Left renal pelvis (tissue), 4 donors: Measurements from ENCODE around the gene CLUH. TPM values are rescaled to one million over a fixed set of nuclear protein-coding genes. Genes with fewer than 3 reads are reported as not detected.
"Not testable (repeated sequence)": the region's sequence is repeated elsewhere in the genome, so short reads cannot be mapped to it uniquely, and the experiment has no call there.

ENCODE experiments used
- DNase-seq, 4 donors: peaks; one replicate each; pipeline ENCODE4 v3.0.0-alpha.2; 2013; ENCODE audit warnings: low read depth in 4 of 4, low spot score in 3 of 4
- polyA plus RNA-seq, 4 donors: library from polyadenylated mRNA; unstranded; fragments of 120-200 nt; gene quantifications; one replicate each; pipeline ENCODE4 v1.2.1, GENCODE V29; 2013; ENCODE audit not compliant: insufficient read length in 4 of 4

Gene CLUH
- polyA plus RNA-seq, 4 donors, result 22.0 to 58.6 (median 45.7) TPM

GRCh38 chr17:2703606-2704005 lies 8.0 kb downstream of the CLUH start:
- DNase-seq, result no peak

GRCh38 chr17:2703181-2703580 lies 8.4 kb downstream of the CLUH start:
- no peak for DNase-seq

- no peak for DNase-seq
Measured at GRCh38 chr17:2701996-2702741, 9.4 kb downstream of the CLUH start.

DNA sequence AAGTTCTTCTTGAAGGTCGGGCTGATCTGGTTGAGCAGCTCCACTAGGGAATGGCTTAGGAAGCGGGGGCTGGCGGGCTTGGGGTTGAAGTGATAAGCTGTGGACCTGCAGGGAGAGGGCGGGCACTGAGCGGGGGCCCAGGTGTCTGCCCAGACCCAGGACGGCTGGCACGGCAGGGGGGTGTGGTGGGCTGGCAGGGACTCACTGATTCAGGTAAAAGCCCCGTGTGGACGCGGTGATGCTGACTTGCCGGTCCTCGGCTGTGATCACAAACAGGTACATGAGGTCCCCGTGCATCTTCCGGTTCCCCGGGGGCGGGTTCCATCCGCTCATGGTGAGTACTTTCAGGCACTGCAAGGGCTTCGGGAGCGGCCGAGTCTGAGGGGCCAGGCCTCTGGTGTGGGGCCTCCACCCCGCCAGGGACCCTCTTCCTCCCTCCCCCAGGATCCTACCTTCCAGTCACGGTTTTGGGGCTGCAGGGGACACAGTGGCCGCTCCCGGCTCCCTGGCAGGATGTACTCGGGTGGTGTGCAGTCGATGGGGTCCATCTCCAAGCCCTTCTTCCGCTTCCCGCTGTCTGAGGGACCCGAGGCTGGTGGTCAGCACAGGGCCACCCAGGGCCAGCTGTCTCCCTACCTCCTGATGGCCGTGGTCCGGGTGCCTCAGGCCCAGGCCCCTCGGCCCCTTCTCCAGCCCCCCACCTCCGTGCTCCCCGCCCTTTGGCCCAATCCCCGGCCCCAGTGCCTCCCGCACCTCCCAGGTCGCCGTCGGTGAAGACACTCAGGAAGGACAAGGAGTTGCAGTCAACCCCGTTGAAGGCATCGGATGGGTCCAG lies 10.2 kb downstream of the CLUH start:
- no peak for DNase-seq

DNA sequence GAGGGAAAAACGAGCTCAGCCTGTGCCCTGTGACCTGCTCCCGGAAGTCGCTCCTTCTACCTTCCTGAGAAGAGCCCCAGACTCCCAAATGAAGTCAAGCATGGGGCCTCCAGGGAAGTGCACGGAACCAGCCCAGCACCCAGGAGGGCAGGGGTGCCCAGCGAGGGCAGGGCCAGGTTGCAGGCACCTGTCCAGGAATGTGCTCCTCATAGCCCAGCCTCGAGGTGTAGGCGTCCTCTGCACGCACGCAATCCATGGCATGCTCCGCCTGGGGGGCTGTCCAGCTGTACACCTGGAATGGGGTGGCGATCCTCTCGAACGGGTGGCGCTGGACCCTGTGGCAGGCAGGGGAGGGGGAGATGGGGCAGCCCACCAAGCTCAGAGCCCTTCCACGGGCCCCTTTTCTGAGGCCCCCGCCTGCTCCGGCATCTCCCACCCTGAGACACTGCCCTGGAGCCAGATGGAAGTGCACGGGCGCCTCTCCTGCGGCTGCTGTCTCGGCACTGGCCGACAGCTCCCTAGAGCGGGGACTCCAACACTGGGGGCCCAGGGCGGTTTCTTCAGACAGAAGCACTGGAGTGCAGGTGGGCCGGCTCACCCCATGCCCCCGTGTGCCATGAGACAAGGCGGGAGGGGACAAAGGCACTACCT lies 10.9 kb downstream of the CLUH start:
- DNase-seq, result no peak

DNA sequence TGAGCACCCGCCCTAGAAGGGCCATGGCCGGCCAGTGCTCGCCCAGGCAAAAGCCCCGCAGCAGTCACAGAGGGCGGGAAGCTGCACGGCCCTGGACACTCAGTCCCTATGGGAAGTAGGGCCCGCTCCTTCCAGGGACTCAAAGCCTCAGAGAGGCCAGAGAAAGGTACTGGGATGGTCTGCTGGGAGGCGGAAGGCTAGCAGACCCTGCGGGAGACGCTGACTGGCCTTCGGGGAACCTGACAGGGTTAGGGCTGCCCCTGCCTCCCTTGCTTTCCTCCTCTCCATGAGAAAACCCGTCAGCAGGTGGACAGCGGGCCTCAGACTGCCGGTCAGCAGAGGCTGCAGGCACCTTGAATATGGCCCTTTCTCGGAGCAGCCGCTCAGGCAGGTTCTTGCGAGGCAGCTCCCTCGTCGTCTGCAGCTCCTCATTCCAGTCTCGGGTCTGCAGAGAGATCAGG lies 11.5 kb downstream of the CLUH start:
- no peak for DNase-seq

GRCh38 chr17:2699216-2699805 lies 12.3 kb downstream of the CLUH start:
- not testable (repeated sequence) for DNase-seq

DNA sequence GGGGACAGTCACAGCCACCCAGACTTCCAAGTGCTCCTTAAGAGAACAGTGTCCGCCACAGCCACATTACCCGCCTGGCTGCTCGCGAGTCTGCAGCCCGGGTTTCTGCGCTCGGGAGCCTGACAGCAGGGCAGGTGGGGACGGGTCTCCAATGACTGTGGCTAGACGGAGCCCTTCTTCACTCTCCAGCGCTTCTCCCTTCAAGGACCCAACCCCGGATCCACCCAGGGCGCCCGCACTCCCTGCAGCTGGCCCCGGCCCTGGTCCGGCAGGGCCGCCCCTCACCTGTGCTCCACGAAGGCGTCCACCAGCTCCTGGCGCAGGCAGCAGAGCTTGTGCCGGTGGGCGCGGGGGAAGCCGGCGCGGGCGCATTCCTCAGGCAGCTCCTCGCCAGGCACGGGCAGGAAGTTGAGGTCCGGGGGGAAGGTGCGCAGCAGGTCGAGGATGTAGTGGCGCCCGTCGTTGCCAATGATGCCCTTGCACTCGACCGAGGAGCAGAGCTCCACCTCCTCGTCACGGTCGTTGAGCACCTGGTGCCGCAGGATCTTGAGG lies 13.9 kb downstream of the CLUH start:
- DNase-seq, result no peak

GRCh38 chr17:2695961-2696760 lies 15.4 kb downstream of the CLUH start:
- DNase-seq, result no peak

GRCh38 chr17:2695243-2695960 lies 16.2 kb downstream of the CLUH start:
- DNase-seq, result no peak

DNA sequence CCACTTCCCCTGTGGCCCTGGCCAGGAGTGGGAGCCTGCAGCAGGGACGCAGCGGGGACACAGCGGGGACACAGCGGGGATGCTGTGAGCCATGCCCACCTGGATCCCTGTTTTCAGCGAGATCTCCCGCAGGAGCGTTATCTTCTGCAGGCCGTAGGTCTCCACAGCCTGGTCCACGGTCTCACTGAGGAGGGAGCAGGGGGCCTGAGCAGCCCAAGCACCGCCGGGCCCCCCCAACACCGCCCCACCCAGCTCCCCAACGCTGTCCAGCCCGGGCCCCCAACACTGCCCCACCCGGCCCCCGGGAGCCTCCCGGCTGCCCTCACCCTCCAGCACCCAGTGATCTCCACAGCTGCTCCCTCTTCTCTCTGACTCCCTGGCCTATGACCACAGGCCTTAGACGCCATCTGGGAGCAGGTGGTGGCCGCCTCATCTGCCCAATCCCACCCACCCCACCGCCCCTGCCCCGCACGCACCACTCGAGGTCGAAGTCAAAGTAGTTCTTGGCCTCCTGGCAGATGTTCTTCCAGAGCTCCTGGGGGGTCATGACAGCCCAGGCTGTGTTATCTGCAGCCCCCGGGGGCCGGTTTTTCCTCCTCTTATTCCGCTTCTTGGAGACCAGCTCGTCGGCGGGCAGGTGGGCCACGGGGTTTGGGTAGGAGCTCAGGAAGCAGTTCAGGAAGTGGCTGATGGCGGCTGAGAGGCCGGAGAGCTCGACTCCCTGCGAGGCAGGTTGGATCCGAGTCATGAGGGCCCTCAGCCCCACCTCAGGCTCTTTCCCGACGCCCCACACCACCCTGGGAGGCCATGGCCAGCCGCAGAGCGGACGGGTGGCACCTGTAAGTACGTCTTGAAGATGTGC lies 17.0 kb downstream of the CLUH start:
- no peak for DNase-seq

GRCh38 chr17:2693561-2694380 lies 17.8 kb downstream of the CLUH start:
- DNase-seq, result no peak

GRCh38 chr17:2692781-2693135 lies 18.8 kb downstream of the CLUH start:
- DNase-seq, result no peak

DNA sequence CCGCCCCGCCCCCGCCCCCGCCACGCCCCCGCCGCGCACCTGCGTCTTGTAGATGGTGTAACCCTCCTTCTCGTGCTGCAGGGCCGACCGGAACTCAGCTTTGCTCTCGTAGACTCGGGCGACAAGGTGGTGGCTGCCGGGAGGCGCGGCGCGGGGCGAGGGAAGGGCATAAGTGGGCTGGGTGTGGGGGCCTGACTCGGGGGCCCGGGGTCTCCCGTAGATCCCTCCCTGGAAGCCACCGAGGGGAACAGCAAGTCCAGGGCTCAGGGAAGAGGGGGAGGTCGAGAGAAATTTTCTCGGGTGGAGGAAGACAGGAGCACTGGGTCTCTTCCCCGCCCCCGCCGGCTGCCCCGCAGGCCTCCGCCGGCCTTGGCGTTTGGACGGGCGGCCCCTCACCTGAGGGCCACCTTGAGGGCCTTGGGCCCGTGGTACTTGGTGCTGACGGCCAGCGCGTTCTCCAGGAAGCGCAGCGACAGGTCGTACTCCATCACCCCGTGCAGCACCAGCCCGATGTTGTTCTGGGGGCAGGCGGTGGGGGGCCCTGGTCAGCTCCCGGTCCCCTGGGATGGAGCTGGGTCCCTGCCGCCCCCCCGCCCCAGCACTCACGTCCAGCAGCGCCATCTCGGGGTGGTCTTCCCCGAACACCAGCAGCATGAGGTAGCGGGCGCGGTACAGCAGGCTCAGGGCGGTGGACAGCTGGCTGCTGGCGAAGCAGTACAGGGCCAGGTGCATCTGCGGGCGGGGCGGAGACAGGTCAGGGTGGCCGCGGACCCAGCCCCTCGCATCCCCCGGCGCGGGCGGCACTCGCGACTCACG lies 19.4 kb downstream of the CLUH start:
- no peak for DNase-seq

GRCh38 chr17:2691069-2691871 lies 20.3 kb downstream of the CLUH start:
- DNase-seq, result no peak
